Liver (tissue), 9 donors: ENCODE data around the gene SEPTIN2. TPM values are rescaled to one million over a fixed set of nuclear protein-coding genes. Genes with fewer than 3 reads are reported as not detected.

Experiments
- DNase-seq: peaks from one replicate; pipeline ENCODE4 v3.0.0-alpha.2; 2017; ENCODE audit warnings: low spot score
- H3K27ac ChIP-seq, 2 donors: one replicate each; pipeline ENCODE4 v1.7.0; 2013; ENCODE audit warnings: inconsistent platforms in 2 of 2, low read length in 2 of 2, control low read depth in 1 of 2, low read depth in 1 of 2, mild to moderate bottlenecking in 1 of 2
- H3K27me3 ChIP-seq, 4 donors: one replicate each; pipeline versions ENCODE4 v1.6.1 to v1.7.0; 2013; ENCODE audit warnings: low read length in 3 of 4, inconsistent platforms in 1 of 4, mild to moderate bottlenecking in 1 of 4, moderate library complexity in 1 of 4; ENCODE audit not compliant: control insufficient read depth in 4 of 4, insufficient read depth in 4 of 4
- H3K36me3 ChIP-seq, 4 donors: one replicate each; pipeline versions ENCODE4 v1.6.1 to v1.7.0; 2013; ENCODE audit warnings: low read length in 3 of 4, mild to moderate bottlenecking in 3 of 4, low read depth in 1 of 4, moderate library complexity in 1 of 4; ENCODE audit not compliant: control insufficient read depth in 4 of 4, insufficient read depth in 3 of 4
- H3K4me1 ChIP-seq, 4 donors: one replicate each; pipeline versions ENCODE4 v1.6.1 to v1.7.0; 2013; ENCODE audit warnings: low read length in 3 of 4, mild to moderate bottlenecking in 3 of 4, moderate library complexity in 1 of 4; ENCODE audit not compliant: control insufficient read depth in 4 of 4, insufficient read depth in 4 of 4
- H3K4me3 ChIP-seq, 3 donors: one replicate each; pipeline versions ENCODE4 v1.6.1 to v1.7.0; 2013; ENCODE audit warnings: low read length in 3 of 3, control low read depth in 1 of 3, low read depth in 1 of 3, mild to moderate bottlenecking in 1 of 3
- H3K9ac ChIP-seq, 2 donors: one replicate each; pipeline ENCODE4 v1.7.0; 2013; ENCODE audit warnings: low read length in 2 of 2, mild to moderate bottlenecking in 2 of 2, moderate library complexity in 2 of 2, control low read depth in 1 of 2, low read depth in 1 of 2
- H3K9me3 ChIP-seq, 4 donors: one replicate each; pipeline versions ENCODE4 v1.6.1 to v1.7.0; 2013; ENCODE audit warnings: low read length in 3 of 4; ENCODE audit not compliant: control insufficient read depth in 4 of 4
- FOXA1 ChIP-seq: IDR thresholded peaks from 2 replicates; pipeline ENCODE4 v1.6.1; 2016; ENCODE audit warnings: antibody characterized with exemption
- FOXA2 ChIP-seq: IDR thresholded peaks from 2 replicates; pipeline ENCODE4 v1.6.1; 2016; ENCODE audit warnings: antibody characterized with exemption
- GABPA ChIP-seq, 2 donors: IDR thresholded peaks in 1 of 2; conservative IDR thresholded peaks in 1 of 2; 2 replicates each; pipeline ENCODE4 v1.6.1; 2016; ENCODE audit warnings: antibody characterized with exemption in 2 of 2, mild to moderate bottlenecking in 1 of 2, moderate library complexity in 1 of 2
- HNF4A ChIP-seq, 2 donors: conservative IDR thresholded peaks; 2 replicates each; pipeline ENCODE4 v1.6.1; 2016; ENCODE audit warnings: antibody characterized with exemption in 2 of 2, mild to moderate bottlenecking in 2 of 2
- HNF4G ChIP-seq: IDR thresholded peaks from 2 replicates; pipeline ENCODE4 v1.6.1; 2016; ENCODE audit warnings: antibody characterized with exemption
- JUND ChIP-seq, 2 donors: IDR thresholded peaks; 2 replicates each; pipeline ENCODE4 v1.6.1; 2016; ENCODE audit warnings: antibody characterized with exemption in 2 of 2
- MAX ChIP-seq: IDR thresholded peaks from 2 replicates; pipeline ENCODE4 v1.6.1; 2016; ENCODE audit warnings: antibody characterized with exemption
- NR2F2 ChIP-seq: IDR thresholded peaks from 2 replicates; pipeline ENCODE4 v1.6.1; 2016; ENCODE audit warnings: antibody characterized with exemption
- RAD21 ChIP-seq, 2 donors: IDR thresholded peaks; 2 replicates each; pipeline ENCODE4 v1.6.1; 2016; ENCODE audit warnings: antibody characterized with exemption in 2 of 2, mild to moderate bottlenecking in 2 of 2
- REST ChIP-seq: IDR thresholded peaks from 2 replicates; pipeline ENCODE4 v1.6.1; 2016; ENCODE audit warnings: antibody characterized with exemption, mild to moderate bottlenecking
- RXRA ChIP-seq, 2 donors: IDR thresholded peaks; 2 replicates each; pipeline ENCODE4 v1.6.1; 2017 to 2018; ENCODE audit warnings: antibody characterized with exemption in 2 of 2, mild to moderate bottlenecking in 1 of 2
- SP1 ChIP-seq: IDR thresholded peaks from 2 replicates; pipeline ENCODE4 v1.6.1; 2018; ENCODE audit warnings: antibody characterized with exemption, mild to moderate bottlenecking
- TAF1 ChIP-seq: conservative IDR thresholded peaks from 2 replicates; pipeline ENCODE4 v1.6.1; 2016; ENCODE audit warnings: antibody characterized with exemption, mild to moderate bottlenecking
- YY1 ChIP-seq: IDR thresholded peaks from 2 replicates; pipeline ENCODE4 v1.6.1; 2016; ENCODE audit warnings: antibody characterized with exemption, mild to moderate bottlenecking
- ZBTB33 ChIP-seq: IDR thresholded peaks from 2 replicates; pipeline ENCODE4 v1.6.1; 2016; ENCODE audit warnings: antibody characterized with exemption
- WGBS: extraction: QIAGEN DNeasy Blood & Tissue Kit; methylation state at CpG from one replicate; pipeline ENCODE4 v1.1.7; 2013; 5-methylcytosine and 5-hydroxymethylcytosine counted together
- polyA plus RNA-seq, 2 donors: library from polyadenylated mRNA; stranded (reverse) in 1 of 2; unstranded in 1 of 2; fragments of 200-250 nt in 1 of 2; fragments of >200 nt in 1 of 2; fragmentation: Nextera tagmentation in 1 of 2; extraction: Ambion mirVana in 1 of 2; gene quantifications; one replicate each; pipeline versions ENCODE4 v1.2.1 to v1.2.3, GENCODE V29; 2013 to 2015
- total RNA-seq, 2 donors: library from RNA; depleted of rRNA; stranded (reverse); fragments of >200 nt; gene quantifications; one replicate each; pipeline ENCODE4 v1.2.3, GENCODE V29; 2014
- TF ChIP-seq, protein P1 (sequence below): fragments of 150-350 bp; IDR thresholded peaks from 2 replicates; pipeline ENCODE4 v1.5.1; 2017; ENCODE audit warnings: improper control_type of control experiment, low read depth, low read length; ENCODE audit not compliant: missing input control
- TF ChIP-seq, protein P2 (sequence below): IDR thresholded peaks from 2 replicates; pipeline ENCODE4 v1.6.1; 2016; ENCODE audit warnings: antibody characterized with exemption
- donor health status: healthy.
- donor health status: healthy.
- donor health status: healthy.
- donor health status: healthy.
- donor health status: healthy.

Gene SEPTIN2
- total and polyA plus RNA-seq, 4 donors, result 63.7 to 147 (median 96.9) TPM

DNA sequence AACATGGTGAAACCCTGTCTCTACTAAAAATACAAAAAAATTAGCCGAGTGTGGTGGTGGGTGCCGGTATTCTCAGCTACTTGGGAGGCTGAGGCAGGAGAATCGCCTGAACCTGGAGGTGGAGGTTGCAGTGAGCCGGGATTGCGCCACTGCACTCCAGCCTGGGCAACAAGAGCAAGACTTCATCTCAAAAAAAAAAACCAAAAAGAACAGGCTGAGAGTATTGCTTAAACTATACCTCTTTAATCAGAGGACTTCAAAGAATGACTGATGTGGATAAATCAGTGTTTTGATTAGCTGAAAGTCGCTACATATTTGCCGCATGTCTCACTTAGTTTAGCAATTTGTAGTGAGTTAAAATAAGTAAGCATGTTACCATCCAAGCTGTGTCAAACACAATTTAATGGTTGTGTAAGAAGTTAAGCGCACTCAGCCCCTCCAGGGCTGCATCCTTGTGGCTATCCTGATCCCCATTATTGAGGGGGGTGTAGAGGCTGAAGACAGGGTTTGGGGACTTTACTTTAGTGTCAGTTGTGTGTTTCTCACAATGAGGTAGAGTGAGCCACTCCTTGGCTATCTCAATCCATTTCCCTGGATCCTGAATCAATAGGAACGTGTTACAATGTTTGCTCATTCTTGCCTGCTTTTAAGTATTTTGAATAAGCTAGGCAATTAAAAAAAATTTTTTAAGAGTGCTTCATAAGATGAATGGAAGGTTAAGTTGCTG is 29.4 kb downstream of the SEPTIN2 start:
- WGBS, result 92% methylated on average over 9 of the region's 9 CpGs
- Histone ChIP-seq H3K36me3 (peaks cover 25 to 87% (median 51%) of the 10 kb centered on the region in 4 donors), H3K4me3 (no peak overlapping the region), H3K4me1 (peaks cover 0 to 4% (median 2%) of the 10 kb centered on the region in 4 donors), H3K27me3 (no peaks in the 10 kb centered on the region), H3K9ac (no peak overlapping the region), H3K9me3 (no peaks in the 10 kb centered on the region), H3K27ac (no peak overlapping the region)
- DNase-seq, result no peak
- no peak for TF ChIP-seq RAD21 (IDR thresholded peaks at IDR 0.05)
- TF ChIP-seq JUND (IDR thresholded peaks at IDR 0.05), result no peak
- no peak for TF ChIP-seq FOXA1
- no peak for TF ChIP-seq YY1
- no peak for TF ChIP-seq FOXA2
- no peak for TF ChIP-seq ZBTB33
- no peak for TF ChIP-seq SP1
- no peak for TF ChIP-seq GABPA (IDR thresholded peaks at IDR 0.05 in 1 of 2, conservative IDR thresholded peaks at IDR 0.05 in 1 of 2)
- no peak for TF ChIP-seq HNF4A (conservative IDR thresholded peaks at IDR 0.05)
- TF ChIP-seq, protein P1, sequence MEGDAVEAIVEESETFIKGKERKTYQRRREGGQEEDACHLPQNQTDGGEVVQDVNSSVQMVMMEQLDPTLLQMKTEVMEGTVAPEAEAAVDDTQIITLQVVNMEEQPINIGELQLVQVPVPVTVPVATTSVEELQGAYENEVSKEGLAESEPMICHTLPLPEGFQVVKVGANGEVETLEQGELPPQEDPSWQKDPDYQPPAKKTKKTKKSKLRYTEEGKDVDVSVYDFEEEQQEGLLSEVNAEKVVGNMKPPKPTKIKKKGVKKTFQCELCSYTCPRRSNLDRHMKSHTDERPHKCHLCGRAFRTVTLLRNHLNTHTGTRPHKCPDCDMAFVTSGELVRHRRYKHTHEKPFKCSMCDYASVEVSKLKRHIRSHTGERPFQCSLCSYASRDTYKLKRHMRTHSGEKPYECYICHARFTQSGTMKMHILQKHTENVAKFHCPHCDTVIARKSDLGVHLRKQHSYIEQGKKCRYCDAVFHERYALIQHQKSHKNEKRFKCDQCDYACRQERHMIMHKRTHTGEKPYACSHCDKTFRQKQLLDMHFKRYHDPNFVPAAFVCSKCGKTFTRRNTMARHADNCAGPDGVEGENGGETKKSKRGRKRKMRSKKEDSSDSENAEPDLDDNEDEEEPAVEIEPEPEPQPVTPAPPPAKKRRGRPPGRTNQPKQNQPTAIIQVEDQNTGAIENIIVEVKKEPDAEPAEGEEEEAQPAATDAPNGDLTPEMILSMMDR, result no peak
- no peak for TF ChIP-seq NR2F2
- no peak for TF ChIP-seq HNF4G
- TF ChIP-seq MAX, result no peak
- TF ChIP-seq TAF1, result no peak
- TF ChIP-seq REST, result no peak

DNA sequence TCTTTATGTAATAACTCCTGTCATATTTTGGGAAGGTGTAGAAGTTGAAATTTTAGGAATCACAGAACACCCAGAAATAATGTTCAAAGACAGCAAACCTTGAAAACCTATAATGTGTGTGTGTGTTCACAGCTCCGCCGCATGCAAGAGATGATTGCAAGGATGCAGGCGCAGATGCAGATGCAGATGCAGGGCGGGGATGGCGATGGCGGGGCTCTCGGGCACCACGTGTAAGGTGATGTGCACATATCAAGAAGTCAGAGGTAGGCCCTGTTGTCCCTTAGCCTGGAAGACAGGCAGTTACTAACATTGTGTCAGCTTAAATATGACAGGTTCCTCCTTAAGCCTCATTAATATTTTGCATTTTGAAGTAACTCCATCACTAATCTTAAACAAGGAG is 34.2 kb downstream of the SEPTIN2 start:
- H3K27me3 ChIP-seq, result no peaks in the 10 kb centered on the region
- H3K4me3 ChIP-seq, result no peak overlapping the region
- peaks cover 17 to 57% (median 32%) of the 10 kb centered on the region in 4 donors for H3K36me3 ChIP-seq
- H3K4me1 ChIP-seq, result peaks cover 2 to 36% (median 26%) of the 10 kb centered on the region in 4 donors
- TF ChIP-seq, protein P2, sequence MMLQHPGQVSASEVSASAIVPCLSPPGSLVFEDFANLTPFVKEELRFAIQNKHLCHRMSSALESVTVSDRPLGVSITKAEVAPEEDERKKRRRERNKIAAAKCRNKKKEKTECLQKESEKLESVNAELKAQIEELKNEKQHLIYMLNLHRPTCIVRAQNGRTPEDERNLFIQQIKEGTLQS, result no peak
- no peak for TF ChIP-seq RXRA (IDR thresholded peaks at IDR 0.05)
- DNase-seq, result no peak
- H3K9me3 ChIP-seq, result no peaks in the 10 kb centered on the region
- WGBS, result 96% methylated on average over 8 of the region's 8 CpGs
- H3K9ac ChIP-seq, result no peak overlapping the region
- H3K27ac ChIP-seq, result no peak overlapping the region
